Forelimb muscle (tissue), 1 donor: ENCODE results near the gene EBF3. TPM values are rescaled to one million over a fixed set of nuclear protein-coding genes. Genes with fewer than 3 reads are reported as not detected.
"Not testable (repeated sequence)": the region's sequence is repeated elsewhere in the genome, so short reads cannot be mapped to it uniquely, and the experiment has no call there.

ENCODE experiments used
- DNase-seq: peaks from one replicate; pipeline ENCODE4 v3.0.0-alpha.2; 2013; ENCODE audit warnings: low read depth
- polyA plus RNA-seq: library from polyadenylated mRNA; unstranded; fragments of 120-200 nt; gene quantifications from one replicate; pipeline ENCODE4 v1.2.1, GENCODE V29; 2013; ENCODE audit not compliant: insufficient read length

Gene EBF3
- polyA plus RNA-seq, 1 donor = 57.0 TPM

DNA sequence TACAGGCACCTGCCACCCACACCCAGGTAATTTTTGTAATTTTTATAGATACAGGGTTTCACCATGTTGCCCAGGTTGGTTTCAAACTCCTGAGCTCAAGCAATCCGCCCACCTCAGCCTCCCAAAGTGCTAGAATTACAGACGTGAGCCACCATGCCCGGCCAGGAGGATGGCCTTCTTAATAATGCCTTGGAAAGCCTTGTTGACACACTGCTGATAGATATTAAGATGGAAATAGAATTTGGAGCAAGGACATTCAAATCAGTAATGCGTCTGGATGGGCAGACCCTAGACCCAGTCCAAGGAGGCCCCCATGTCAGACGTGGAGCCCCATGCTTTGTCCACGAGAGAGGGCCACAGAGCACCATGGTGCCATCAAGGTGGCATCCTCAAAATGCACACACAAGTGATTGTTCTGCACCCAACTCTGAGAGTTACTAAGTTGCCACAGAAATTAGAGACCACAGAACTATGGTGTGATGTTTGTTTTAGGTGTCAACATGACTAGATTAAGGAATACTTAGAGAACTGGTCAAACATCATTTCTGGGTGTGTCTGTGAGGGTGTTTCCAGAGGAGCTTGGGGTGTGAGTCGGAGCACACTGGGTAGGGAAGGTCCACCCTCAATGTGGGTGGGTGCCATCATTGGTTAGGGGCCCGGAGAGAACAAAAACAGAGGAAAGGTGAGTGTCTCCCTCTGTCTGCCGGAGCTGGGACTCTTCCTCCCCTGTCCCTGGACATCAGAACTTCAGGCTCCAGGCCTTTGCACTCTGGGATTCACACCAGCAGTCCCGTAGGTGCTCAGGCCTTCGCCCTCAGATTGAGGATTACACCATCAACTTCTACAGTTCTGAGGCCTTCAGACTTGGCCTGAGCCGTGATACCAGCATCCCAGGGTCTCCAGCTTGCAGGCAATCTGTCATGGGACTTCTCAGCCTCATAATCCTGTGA lies 34.5 kb downstream of the EBF3 start:
- DNase-seq = no peak

GRCh38 chr10:129927351-129928120 lies 36.5 kb downstream of the EBF3 start:
- no peak for DNase-seq

DNA sequence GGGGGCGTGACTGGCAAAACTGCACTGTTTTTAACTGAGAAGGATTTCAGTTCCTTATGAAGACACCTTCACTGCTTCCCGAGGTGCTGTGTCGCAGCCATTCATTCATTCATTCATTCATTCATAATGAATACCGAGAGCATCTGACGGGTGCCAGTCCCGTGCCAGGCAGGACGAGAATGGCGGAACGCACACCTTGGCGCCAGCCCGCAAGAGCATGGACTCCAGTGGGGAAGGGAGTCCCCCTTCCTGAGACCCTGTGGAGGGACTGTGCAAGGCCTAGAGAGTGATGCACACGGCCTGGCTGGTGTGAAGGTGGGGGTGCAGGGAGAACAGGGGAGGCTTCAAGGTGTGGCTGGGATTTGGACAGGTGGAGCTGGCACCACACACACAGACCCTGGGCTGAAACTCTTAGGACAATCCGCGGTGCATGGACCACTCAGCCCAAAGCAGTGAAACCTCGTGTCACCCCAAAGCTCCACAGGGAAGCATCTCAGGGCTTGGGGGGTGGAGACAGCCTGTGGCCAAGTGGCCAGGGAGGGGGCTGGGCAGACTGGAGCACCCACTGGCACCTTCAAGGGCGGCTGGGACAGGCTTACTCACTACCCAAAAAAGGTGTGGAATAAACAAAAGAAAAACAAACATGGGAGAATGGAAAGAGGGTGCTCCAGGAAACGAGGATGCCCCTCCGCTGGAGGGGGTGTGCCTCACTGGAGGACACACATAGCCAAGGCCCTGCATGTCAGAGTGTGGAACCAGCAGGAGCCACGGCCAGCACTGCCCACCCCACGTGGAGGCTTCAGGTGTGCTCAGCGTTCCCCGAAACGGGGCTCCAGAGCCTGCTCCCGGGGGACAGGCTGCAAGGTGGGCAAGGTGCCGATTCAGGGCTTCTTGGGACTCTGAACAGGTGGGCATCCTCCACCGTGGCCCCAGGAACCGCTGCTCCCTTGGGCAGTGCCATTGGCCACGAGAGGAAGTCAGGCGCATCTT lies 37.7 kb downstream of the EBF3 start:
- no peak for DNase-seq

- DNase-seq = no peak
Observed at GRCh38 chr10:129924375-129925085, 39.5 kb downstream of the EBF3 start.

DNA sequence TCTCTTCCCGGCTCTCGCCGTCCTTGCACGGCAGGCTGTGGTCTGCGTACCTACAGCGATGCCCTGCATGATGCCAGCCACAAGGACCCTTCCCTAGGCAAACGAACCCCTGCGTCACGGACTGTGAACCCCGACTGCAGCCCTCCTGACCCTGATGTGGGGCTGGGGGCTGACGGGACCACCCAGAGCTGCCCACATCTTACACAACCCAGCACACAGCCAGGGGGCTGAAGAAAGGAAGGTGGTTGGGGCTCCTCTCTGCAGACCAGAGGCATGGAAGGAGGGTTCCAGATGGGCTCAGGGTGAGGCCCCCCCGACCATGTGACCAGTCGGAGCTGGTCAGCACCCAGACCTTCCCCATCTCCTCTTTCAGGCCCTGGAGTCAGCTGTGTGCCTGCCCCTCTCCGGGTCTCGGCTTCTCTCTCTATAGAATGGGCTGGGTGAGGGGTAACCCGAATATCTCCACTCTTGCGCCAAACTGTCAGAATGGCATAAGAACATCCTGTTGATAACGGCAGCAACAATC lies 41.4 kb downstream of the EBF3 start:
- DNase-seq = no peak

GRCh38 chr10:129921801-129922597 lies 42.1 kb downstream of the EBF3 start:
- DNase-seq = no peak

- no peak for DNase-seq
Observed at GRCh38 chr10:129921065-129921670, 42.9 kb downstream of the EBF3 start.

DNA sequence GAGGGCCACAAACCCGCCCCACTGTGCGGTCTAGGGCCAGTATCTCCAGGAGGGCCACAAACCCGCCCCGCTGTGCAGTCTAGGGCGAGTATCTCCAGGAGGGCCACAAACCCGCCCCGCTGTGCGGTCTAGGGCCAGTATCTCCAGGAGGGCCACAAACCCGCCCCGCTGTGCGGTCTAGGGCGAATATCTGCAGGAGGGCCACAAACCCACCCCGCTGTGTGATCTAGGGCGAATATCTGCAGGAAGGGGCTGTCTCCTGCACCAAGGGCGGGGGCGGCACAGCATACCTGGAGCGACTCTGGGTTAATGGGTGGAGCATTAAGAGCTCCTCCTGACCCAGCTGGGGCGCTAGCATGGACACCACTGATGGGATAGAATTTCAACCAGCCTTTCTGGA lies 43.9 kb downstream of the EBF3 start:
- not testable (repeated sequence) for DNase-seq

GRCh38 chr10:129919358-129919757 lies 44.7 kb downstream of the EBF3 start:
- no peak for DNase-seq

- no peak for DNase-seq
Observed at GRCh38 chr10:129918836-129919235, 45.2 kb downstream of the EBF3 start.

DNA sequence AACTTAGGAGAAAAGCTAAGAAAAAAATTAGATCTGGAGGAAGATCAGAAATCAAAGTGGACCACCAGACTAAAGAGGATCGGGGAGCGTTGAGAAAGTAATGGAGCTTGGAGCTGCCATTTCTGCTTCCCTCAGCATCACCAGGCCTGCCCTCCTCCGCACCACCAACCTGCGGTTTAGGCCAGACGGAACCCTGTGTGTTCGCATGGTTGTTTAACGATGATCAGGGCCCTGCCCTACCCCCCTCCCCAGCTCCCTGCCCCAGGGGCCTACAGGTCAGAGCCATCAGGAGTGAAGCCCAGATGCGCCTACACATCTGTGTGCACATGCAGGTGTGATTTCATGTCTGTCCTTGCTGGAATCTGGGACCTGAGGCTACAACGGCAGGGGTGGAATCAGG lies 45.7 kb downstream of the EBF3 start:
- no peak for DNase-seq

GRCh38 chr10:129917936-129918335 lies 46.1 kb downstream of the EBF3 start:
- no peak for DNase-seq

DNA sequence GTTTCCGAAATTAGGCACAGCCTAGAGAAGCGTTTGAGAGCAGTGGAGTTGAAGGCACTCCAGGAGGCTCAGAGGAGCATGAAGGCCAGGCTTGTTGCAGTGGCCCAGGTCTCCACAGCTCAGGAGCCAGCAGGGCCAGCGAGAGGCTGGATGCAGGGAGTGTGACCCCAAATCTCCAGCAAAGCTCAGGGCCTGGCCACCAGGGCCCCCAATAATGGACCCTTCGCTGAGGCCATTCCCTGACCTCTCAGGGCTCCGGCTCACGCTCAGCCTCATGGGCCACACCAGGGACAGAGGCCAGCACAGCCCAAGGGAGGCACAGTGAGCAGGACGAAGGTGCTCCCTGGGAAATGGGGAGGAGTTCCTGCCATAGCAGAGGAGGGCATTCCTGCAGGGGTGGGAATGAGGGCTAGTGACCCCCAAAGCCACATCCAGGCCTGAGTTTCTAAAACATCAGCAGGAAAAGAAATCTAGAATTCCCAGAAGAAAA lies 47.5 kb downstream of the EBF3 start:
- DNase-seq = no peak

- DNase-seq = no peak
Observed at GRCh38 chr10:129915526-129916378, 48.3 kb downstream of the EBF3 start.

DNA sequence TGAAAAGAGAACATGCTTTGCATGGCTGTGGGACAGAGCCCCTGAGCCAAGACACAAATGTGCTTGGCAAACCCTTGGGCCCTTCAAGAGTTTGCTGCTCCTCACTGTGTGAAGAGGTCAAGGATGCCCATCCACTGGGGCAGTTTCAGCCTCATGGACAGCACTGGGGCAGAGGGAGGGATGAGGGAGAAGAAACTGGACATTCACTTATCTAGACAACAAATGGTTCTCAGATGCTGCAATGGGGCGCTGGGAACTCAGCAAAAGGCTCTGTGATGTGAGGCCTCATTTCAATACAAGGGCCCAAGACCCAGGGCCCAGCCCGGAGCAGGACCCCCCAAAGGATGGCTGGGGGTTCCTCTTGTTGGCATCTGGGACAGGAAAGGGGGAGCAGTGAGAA lies 49.1 kb downstream of the EBF3 start:
- DNase-seq = no peak

DNA sequence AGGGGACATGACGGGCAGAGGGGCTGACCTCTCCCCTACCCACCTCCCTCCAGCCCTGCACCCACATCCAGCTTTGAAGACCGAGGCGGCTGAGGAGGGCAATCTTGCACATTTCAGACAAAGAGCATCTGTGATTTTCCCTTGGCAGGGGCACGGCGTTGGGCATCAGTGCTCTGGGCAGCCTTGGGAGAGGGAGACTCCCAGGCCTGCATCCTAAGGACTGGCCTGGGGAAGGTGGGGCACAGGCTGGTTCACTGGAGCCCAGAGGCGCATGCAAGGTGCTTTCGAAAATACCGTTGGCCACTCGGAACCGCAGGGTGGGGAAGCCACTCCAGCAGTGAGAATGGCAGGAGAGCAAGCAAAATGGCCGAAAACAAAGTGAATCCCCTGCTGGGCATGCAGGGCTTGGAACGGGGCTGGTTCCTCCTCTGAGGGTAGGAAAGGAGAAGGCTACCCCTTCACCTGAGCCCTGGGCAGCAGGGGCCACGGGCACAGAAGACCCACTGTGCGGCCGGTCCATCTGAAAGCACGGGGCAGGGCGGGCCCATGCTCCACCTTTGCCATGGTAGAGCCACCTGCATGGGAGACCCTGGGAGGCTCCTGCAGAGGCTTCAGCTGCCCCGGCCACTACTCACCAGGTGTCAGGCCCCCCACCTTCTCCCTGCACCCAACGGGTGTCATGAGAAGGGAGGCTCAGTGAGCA lies 49.8 kb downstream of the EBF3 start:
- DNase-seq = no peak

DNA sequence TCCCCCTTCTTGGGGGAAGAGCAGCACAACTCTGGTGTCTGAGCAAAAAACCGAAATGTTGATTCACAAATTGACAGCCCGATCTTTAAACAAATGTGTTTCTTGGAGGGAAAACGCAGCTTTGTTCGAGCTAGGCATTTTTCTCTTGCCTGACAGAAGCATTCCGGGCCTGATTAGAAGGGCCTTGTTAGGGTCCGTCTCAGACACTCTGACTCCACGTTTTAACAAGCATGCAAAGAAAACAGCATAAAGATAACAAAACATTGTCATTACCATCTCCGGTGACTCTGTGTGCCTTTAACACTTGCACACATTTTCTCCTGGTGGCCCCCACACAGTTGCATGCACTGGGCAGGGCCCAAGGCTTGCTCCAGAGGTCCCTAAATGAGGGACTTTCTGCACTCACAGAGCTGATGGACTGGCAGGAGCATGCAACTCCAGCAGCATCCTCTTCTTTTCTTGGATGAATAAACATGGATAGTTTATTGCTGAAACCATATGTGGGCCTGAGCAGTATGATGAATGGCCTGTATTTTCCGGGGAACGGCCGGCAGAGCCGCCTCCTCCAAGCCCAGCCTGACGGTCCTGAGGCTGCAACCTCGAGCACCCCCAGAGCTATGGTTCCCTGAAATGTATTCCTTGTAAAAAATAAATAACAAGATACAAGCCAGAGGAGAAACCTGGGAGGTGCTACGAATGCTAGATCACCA lies 50.9 kb downstream of the EBF3 start:
- DNase-seq = no peak
